Bronchial epithelial cell (primary cell): ENCODE measurements around the gene VAV3. TPM values are rescaled to one million over a fixed set of nuclear protein-coding genes. Genes with fewer than 3 reads are reported as not detected.
A peak's percentile ranks its signal among the peaks of the same experiment; 100 is the strongest.

Source experiments
- DNase-seq: peaks from one replicate; pipeline ENCODE4 v3.0.0-alpha.2; 2010; ENCODE audit warnings: low read depth
- FAIRE-seq: peaks from 2 replicates; lab custom pipeline; 2011; peaks lifted over from hg19 to GRCh38; lab: Jason Lieb, UNC
- H3K27me3 ChIP-seq: 2 replicates; pipeline ENCODE4 v1.5.1; 2011; ENCODE audit warnings: low read length; ENCODE audit not compliant: control insufficient read depth, insufficient read depth
- H3K36me3 ChIP-seq: 2 replicates; pipeline ENCODE4 v1.5.1; 2011; ENCODE audit warnings: low read length; ENCODE audit not compliant: control insufficient read depth, insufficient read depth
- H3K4me3 ChIP-seq: 2 replicates; pipeline ENCODE4 v1.5.1; 2011; ENCODE audit warnings: mild to moderate bottlenecking, low read depth, low read length, control low read depth
- total RNA-seq: library from RNA; depleted of rRNA; stranded (reverse); fragments of >200 nt; gene quantifications from 2 replicates; pipeline ENCODE4 v1.2.1, GENCODE V29; 2014
- TF ChIP-seq, protein P1 (sequence below): IDR thresholded peaks from 2 replicates; pipeline ENCODE4 v1.5.1; 2011; ENCODE audit warnings: mild to moderate bottlenecking, moderate library complexity, low read length, control low read depth, inconsistent platforms; ENCODE audit not compliant: insufficient read depth, severe bottlenecking

Gene VAV3
- total RNA-seq, 1 donor from 2014 or later: 10.5 TPM

- H3K27me3 ChIP-seq: no peaks in the 10 kb centered on the region
- no peak for FAIRE-seq
- H3K36me3 ChIP-seq: no peaks in the 10 kb centered on the region
- TF ChIP-seq, protein P1, sequence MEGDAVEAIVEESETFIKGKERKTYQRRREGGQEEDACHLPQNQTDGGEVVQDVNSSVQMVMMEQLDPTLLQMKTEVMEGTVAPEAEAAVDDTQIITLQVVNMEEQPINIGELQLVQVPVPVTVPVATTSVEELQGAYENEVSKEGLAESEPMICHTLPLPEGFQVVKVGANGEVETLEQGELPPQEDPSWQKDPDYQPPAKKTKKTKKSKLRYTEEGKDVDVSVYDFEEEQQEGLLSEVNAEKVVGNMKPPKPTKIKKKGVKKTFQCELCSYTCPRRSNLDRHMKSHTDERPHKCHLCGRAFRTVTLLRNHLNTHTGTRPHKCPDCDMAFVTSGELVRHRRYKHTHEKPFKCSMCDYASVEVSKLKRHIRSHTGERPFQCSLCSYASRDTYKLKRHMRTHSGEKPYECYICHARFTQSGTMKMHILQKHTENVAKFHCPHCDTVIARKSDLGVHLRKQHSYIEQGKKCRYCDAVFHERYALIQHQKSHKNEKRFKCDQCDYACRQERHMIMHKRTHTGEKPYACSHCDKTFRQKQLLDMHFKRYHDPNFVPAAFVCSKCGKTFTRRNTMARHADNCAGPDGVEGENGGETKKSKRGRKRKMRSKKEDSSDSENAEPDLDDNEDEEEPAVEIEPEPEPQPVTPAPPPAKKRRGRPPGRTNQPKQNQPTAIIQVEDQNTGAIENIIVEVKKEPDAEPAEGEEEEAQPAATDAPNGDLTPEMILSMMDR: no peak
- no peak overlapping the region for H3K4me3 ChIP-seq
- no peak for DNase-seq
Observed at GRCh38 chr1:107683683-107684082, 281.3 kb downstream of the VAV3 start.

- H3K36me3 ChIP-seq: no peaks in the 10 kb centered on the region
- FAIRE-seq (peak; percentile 84), DNase-seq (peak; percentile 79)
- TF ChIP-seq, protein P1: no peak
- no peaks in the 10 kb centered on the region for H3K27me3 ChIP-seq
- H3K4me3 ChIP-seq: no peak overlapping the region
Observed at GRCh38 chr1:107683191-107683657, 281.8 kb downstream of the VAV3 start.

- no peak for FAIRE-seq
Observed at GRCh38 chr1:107682467-107682866, 282.5 kb downstream of the VAV3 start.

GRCh38 chr1:107681001-107681479 is 283.9 kb downstream of the VAV3 start:
- no peaks in the 10 kb centered on the region for H3K27me3 ChIP-seq
- DNase-seq: no peak
- no peak for FAIRE-seq
- H3K4me3 ChIP-seq: no peak overlapping the region
- H3K36me3 ChIP-seq: no peaks in the 10 kb centered on the region
- TF ChIP-seq, protein P1: no peak

More at GRCh38 chr1:107682467-107682866, 282.5 kb downstream of the VAV3 start:
- no peaks in the 10 kb centered on the region for H3K36me3 ChIP-seq
- TF ChIP-seq, protein P1: no peak
- DNase-seq: peak; percentile 72
- H3K27me3 ChIP-seq: no peaks in the 10 kb centered on the region
- H3K4me3 ChIP-seq: no peak overlapping the region

- DNase-seq (peak; percentile 84), FAIRE-seq (peak; percentile 40)
- TF ChIP-seq, protein P1: no peak
Observed at GRCh38 chr1:107680579-107680985, 284.4 kb downstream of the VAV3 start.

More at GRCh38 chr1:107680579-107680985, 284.4 kb downstream of the VAV3 start:
- no peaks in the 10 kb centered on the region for H3K27me3 ChIP-seq
- H3K36me3 ChIP-seq: no peaks in the 10 kb centered on the region
- no peak overlapping the region for H3K4me3 ChIP-seq
